Hindlimb muscle (tissue), 1 donor: Measurements from ENCODE around the gene SELENOS. TPM values are rescaled to one million over a fixed set of nuclear protein-coding genes. Genes with fewer than 3 reads are reported as not detected.
"Not testable (repeated sequence)": the region's sequence is repeated elsewhere in the genome, so short reads cannot be mapped to it uniquely, and the experiment has no call there.

Experiments
- DNase-seq: peaks from one replicate; pipeline ENCODE4 v3.0.0-alpha.2; 2013
- polyA plus RNA-seq: library from polyadenylated mRNA; unstranded; fragments of 120-200 nt; gene quantifications from one replicate; pipeline ENCODE4 v1.2.1, GENCODE V29; 2013; ENCODE audit not compliant: insufficient read length

SELENOS gene
- polyA plus RNA-seq, 1 donor: 36.5 TPM

- no peak for DNase-seq
These were observed 32.3 kb upstream of the SELENOS start for GRCh38 chr15:101309436-101310160.

DNA sequence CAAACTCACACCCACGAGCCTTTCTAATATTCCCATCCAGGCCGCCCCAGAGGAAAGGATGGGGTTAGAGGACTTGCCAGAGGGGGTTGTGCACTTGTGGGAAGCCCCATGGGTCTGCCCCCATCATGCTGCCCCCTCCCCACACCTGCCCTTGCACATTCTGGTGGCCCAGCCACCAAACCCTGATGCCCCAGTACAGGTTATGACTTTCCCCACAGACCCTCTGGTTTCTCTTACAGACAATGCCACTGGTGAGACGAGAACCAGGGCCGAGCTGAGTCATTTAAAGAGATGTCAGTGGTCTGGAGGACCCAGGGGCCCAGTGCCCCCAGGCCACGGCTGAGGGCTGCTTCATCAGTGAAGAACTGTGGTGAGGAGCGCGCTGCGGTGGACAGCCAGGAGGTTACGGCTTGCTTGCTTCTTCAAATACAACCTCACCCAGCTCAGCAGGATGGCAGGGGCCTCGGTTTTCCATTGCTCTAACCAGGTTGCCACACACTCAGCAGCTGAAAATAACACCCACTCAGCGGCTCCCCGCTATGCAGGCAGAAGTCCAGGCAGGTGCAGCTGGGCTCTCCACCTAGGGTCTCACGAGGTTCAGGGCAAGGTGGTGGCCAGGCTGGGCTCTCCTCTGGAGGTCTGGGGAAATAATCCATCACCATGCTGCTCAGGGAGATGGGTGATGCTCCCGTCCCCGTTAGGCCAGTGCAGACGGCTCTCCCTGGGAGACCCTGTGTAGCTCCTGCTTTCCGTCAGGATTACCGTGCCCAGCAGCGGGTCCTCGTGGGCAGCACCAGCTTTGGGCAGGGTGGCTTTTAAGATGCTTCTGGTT, 31.5 kb upstream of the SELENOS start:
- no peak for DNase-seq

DNA sequence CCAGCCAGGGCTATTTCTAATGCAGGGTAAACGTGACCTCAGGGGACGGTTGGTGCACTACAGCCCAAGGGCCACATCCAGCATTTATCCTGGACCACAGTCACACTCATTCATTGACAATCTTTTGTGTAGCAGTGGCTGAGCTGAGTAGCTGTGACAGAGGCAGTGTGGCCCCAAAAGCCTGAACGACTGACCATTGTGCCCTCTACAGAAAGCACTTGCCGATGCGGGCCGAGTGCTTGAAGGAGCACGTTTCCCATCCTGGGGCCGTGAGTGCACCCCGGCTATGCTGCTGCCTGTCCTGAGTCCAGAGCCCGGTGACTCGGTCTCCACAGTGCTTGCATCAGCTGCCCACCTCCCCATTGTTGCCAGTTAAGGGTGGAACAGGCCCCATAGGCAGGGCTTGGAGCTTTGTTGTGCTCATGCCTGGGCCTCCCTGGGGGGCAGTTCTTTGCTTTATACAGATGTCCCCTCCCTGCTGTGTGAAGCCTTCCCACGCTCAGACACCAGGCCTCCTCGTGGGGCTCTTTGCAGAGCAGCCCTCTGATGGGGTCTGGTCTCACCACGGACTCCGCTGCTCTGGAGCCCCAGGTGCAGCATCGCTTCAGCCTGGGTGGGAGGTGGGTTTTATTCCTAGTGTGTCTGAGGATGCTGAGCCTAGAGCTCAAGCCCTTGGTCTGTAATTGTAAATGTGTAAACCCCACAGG, 30.8 kb upstream of the SELENOS start:
- no peak for DNase-seq

GRCh38 chr15:101307048-101307896, 30.0 kb upstream of the SELENOS start:
- DNase-seq: no peak

- no peak for DNase-seq
These were observed 29.2 kb upstream of the SELENOS start for GRCh38 chr15:101306341-101307047.

DNA sequence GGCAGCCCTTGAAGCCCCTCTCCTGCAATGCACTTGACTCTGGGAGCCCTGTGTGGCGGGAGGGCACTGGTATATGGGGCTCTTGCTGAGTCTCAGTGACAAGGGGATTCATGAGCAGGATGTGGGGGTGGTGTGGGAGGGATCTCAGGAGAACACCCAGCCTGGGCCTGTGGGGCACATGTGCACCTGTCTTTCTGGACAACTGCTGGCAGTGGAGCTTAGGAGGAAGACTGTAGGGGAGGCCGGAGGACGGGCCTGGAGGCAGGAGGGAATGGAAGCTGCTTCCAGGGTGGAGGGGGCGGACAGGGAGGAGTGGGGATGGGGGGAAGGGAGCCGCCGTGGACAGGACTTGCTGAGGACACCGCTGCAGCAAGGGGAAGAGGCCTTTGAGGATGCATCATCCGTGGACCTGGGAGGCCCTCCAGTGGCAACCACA, 28.6 kb upstream of the SELENOS start:
- DNase-seq: no peak

GRCh38 chr15:101303408-101303807, 26.1 kb upstream of the SELENOS start:
- no peak for DNase-seq

- no peak for DNase-seq
These were observed 19.4 kb upstream of the SELENOS start for GRCh38 chr15:101296418-101297405.

GRCh38 chr15:101295607-101296161, 18.4 kb upstream of the SELENOS start:
- no peak for DNase-seq

- DNase-seq: peak; percentile 98
These were observed 17.7 kb upstream of the SELENOS start, which contains the start of gene SNRPA1 for GRCh38 chr15:101294731-101295606. Gene SNRPA1 (minus strand): TSS chr15:101295248. CDS start chr15:101295178, 70 bp downstream.

DNA sequence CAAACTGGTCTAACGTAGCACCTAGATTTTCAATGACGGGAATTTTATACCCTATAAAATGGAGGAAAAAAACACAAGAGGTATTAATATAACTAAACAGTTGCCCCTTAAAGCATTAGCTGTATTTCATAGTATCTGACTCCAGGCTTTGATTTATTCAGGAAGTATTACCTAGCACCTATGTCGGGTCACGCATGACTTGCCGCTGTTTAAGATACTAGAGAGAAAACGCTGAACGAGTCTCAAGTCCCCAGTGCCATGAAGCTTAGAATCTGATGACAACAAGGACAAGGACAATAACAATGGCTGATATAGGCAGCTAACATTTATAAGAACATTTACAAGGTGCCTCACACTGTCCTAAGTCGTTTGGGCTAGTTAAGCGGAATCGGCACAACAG, 15.8 kb upstream of the SELENOS start:
- no peak for DNase-seq

DNA sequence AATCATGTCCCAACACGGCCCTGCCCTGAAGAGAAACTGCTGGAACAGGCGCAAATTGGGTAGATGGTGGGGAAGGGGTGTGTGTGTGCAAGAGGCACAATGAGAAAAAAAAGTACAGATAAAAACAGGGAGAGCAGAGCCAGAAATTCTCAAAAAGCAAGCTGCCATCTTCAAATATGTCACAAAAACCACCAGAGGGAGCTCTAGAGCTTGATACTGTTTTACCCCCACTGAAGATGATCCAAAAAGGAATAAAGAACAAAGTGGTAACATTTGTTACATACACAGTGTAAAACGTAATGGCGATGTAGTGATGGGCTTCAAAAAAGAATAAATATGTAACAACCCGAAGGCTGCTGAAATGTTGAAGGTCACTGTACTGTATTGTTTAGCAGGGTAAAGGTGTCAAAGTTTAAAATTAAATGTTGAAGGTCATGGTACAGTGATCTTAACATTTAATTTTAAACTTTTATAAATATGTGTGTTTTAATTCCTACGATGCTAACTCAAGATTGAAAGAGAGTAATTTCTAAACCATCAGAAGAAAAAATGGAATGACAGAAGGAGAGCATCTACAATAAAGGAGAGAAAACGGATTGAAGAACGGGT, 11.7 kb upstream of the SELENOS start:
- DNase-seq: no peak

DNA sequence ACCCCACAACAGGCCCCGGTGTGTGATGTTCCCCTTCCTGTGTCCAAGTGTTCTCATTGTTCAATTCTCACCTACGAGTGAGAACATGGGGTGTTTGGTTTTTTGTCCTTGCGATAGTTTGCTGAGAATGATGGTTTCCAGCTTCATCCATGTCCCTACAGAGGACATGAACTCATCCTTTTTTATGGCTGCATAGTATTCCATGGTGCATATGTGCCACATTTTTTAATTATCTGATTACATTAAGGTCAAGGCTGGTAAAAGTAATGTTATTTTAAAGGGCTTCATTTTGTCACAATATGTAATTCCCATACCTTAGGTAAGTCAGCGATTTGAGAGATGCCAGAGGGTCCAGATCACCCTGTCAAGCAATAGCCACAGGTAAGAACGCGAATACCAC, 10.1 kb upstream of the SELENOS start:
- DNase-seq: not testable (repeated sequence)

GRCh38 chr15:101286471-101287114, 9.3 kb upstream of the SELENOS start:
- DNase-seq: no peak

DNA sequence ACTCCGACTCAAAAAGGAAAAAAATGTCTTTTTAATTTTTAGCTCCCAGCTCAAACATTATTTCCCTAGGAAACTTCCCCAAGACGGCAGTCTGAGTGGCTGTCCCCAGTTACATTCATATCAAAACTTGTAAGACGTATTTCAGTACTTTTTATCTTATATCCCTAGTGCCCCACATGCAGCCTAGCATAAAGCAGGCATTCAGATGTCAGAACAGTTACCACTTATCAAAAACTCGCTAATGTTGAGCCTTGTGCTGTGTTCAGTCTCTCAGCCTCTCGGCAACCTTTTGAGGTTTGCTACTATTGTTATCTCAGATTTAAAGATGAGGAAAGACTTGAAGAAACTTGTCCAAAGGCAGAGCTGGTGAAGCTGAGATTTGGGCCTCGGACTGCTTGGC, 6.6 kb upstream of the SELENOS start:
- no peak for DNase-seq

GRCh38 chr15:101280007-101280406, 2.7 kb upstream of the SELENOS start:
- no peak for DNase-seq

DNA sequence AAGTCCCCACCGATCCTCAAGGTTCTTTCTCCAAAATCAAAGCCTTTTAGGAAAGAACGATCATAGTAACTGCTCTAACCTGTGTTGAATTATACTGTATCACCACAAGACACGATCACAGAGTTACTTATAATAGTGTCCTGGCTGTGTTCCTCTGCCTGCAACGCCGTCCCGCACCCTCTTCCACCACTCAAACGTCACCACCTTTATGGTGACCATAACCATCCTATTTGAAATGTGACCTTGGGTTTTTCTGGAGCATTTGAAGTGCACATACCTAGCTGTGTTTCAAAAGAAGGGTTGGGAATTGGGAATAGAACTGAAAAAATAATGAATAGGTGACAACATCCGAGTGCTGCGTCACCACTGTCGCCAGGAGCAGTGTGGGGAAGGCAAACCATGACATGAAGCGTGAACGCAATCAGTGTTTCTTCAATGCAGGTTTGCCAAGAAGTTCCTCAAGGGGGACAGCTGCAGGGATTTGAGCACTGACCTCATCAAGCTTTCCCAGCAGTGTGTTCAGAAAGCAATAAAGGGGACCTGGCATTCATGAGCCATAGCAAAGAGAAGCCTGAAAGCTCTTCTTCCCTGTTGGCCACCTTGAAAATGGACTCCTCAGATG, 769 bp upstream of the SELENOS start:
- DNase-seq: no peak
